HEK293T (cell line): ENCODE measurements around the gene CORO2B.

Experiments
- CTCF ChIA-PET: fragments of 350-600 bp; formaldehyde crosslinking; extraction: SDS; loops from one replicate; lab custom pipeline; 2021; ENCODE audit warnings: antibody characterized with exemption, inconsistent platforms; lab: Yijun Ruan, JAX
- POLR2A ChIA-PET: fragments of 350-600 bp; formaldehyde crosslinking; extraction: SDS; loops from one replicate; lab custom pipeline; 2020; ENCODE audit warnings: antibody characterized with exemption, inconsistent platforms; lab: Yijun Ruan, JAX
- DNase-seq: peaks from one replicate; pipeline ENCODE4 v3.0.0; 2012; ENCODE audit warnings: mixed read lengths; ENCODE audit errors: extremely low spot score
- ARNT ChIP-seq: fragments of 450-650 bp; IDR thresholded peaks from 2 replicates; pipeline ENCODE4 v1.6.1; 2017; ENCODE audit warnings: mild to moderate bottlenecking
- BHLHE40 ChIP-seq: fragments of 450-650 bp; IDR thresholded peaks from 2 replicates; pipeline ENCODE4 v1.6.1; 2016; ENCODE audit warnings: mild to moderate bottlenecking, moderate library complexity, borderline replicate concordance
- CTBP1 ChIP-seq: fragments of 450-650 bp; IDR thresholded peaks from 2 replicates; pipeline ENCODE4 v1.6.1; 2016; ENCODE audit warnings: borderline replicate concordance
- ELF4 ChIP-seq: fragments of 450-650 bp; IDR thresholded peaks from 2 replicates; pipeline ENCODE4 v1.6.1; 2017; ENCODE audit warnings: antibody characterized with exemption
- FOXA1 ChIP-seq: fragments of 450-650 bp; IDR thresholded peaks from 2 replicates; pipeline ENCODE4 v1.6.1; 2016; ENCODE audit warnings: mild to moderate bottlenecking
- FOXK2 ChIP-seq: fragments of 450-650 bp; IDR thresholded peaks from 2 replicates; pipeline ENCODE4 v1.6.1; 2016; ENCODE audit warnings: mild to moderate bottlenecking
- FOXM1 ChIP-seq: fragments of 450-650 bp; IDR thresholded peaks from 2 replicates; pipeline ENCODE4 v1.6.1; 2017; ENCODE audit warnings: mild to moderate bottlenecking, borderline replicate concordance
- HDGF ChIP-seq: fragments of 450-650 bp; IDR thresholded peaks from 2 replicates; pipeline ENCODE4 v1.6.1; 2017; ENCODE audit warnings: antibody characterized with exemption, borderline replicate concordance
- L3MBTL2 ChIP-seq: fragments of 450-650 bp; conservative IDR thresholded peaks from 2 replicates; pipeline ENCODE4 v1.6.1; 2016; ENCODE audit warnings: mild to moderate bottlenecking
- LEF1 ChIP-seq: fragments of 450-650 bp; IDR thresholded peaks from 2 replicates; pipeline ENCODE4 v1.6.1; 2017; ENCODE audit warnings: mild to moderate bottlenecking, borderline replicate concordance
- NFRKB ChIP-seq: fragments of 450-650 bp; IDR thresholded peaks from 2 replicates; pipeline ENCODE4 v1.6.1; 2016; ENCODE audit warnings: mild to moderate bottlenecking, moderate library complexity
- PKNOX1 ChIP-seq: fragments of 450-650 bp; IDR thresholded peaks from 2 replicates; pipeline ENCODE4 v1.6.1; 2016
- SP1 ChIP-seq: fragments of 450-650 bp; IDR thresholded peaks from 2 replicates; pipeline ENCODE4 v1.6.1; 2017
- SUZ12 ChIP-seq: fragments of 450-650 bp; IDR thresholded peaks from 2 replicates; pipeline ENCODE4 v1.6.1; 2016; ENCODE audit warnings: mild to moderate bottlenecking
- TARDBP ChIP-seq: fragments of 450-650 bp; IDR thresholded peaks from 2 replicates; pipeline ENCODE4 v1.6.1; 2016
- ZNF384 ChIP-seq: fragments of 450-650 bp; IDR thresholded peaks from 2 replicates; pipeline ENCODE4 v1.6.1; 2016

CORO2B gene

GRCh38 chr15:68774521-68775235 lies 195.9 kb downstream of the CORO2B start:
- ChIA-PET POLR2A (interaction anchor here (0.6 kb wide), 1 partner anchor 18 kb away, joined by 3 read pairs; no protein-coding TSS in a partner anchor), CTCF (no interaction called here)
- no peak for DNase-seq
- TF ChIP-seq BHLHE40: no peak
- no peak for TF ChIP-seq FOXA1
- TF ChIP-seq ELF4: no peak
- TF ChIP-seq SP1: no peak
- no peak for TF ChIP-seq FOXM1
- TF ChIP-seq NFRKB: no peak
- TF ChIP-seq PKNOX1: no peak
- no peak for TF ChIP-seq ARNT
- TF ChIP-seq TARDBP: no peak
- no peak for TF ChIP-seq SUZ12
- TF ChIP-seq ZNF384: no peak
- TF ChIP-seq LEF1: no peak
- TF ChIP-seq HDGF: no peak
- no peak for TF ChIP-seq L3MBTL2
- TF ChIP-seq FOXK2: no peak
- TF ChIP-seq CTBP1: no peak

GRCh38 chr15:68775236-68775577 lies 196.4 kb downstream of the CORO2B start:
- ChIA-PET POLR2A (no interaction called here), CTCF (interaction anchor here (0.8 kb wide), 1 partner anchor 101 kb away, joined by 4 read pairs; no protein-coding TSS in a partner anchor)
- TF ChIP-seq FOXM1 (no peak), BHLHE40 (no peak), SUZ12 (no peak), ZNF384 (no peak), PKNOX1 (no peak), HDGF (no peak), L3MBTL2 (no peak), SP1 (no peak), FOXA1 (no peak), CTBP1 (no peak), ELF4 (no peak), LEF1 (no peak), NFRKB (no peak), ARNT (no peak), TARDBP (no peak), FOXK2 (no peak)
- DNase-seq: no peak

GRCh38 chr15:68775671-68776476 lies 197.1 kb downstream of the CORO2B start:
- DNase-seq: no peak
- POLR2A ChIA-PET: no interaction called here
- TF ChIP-seq FOXA1: no peak
- CTCF ChIA-PET: interaction anchor here (0.6 to 0.8 kb wide), 2 partner anchors 100 to 219 kb away, joined by 3 to 4 read pairs; no protein-coding TSS in a partner anchor

- ChIA-PET CTCF (no interaction called here), POLR2A (no interaction called here)
- DNase-seq: no peak
- TF ChIP-seq HDGF (no peak), SP1 (no peak), ELF4 (no peak)
These were observed 197.9 kb downstream of the CORO2B start for GRCh38 chr15:68776477-68777270.
